Measurements from ENCODE around the gene ANXA1. TPM values are rescaled to one million over a fixed set of nuclear protein-coding genes. Genes with fewer than 3 reads are reported as not detected.
A peak's percentile ranks its signal among the peaks of the same experiment; 100 is the strongest.
"Not testable (repeated sequence)": the region's sequence is repeated elsewhere in the genome, so short reads cannot be mapped to it uniquely, and the experiment has no call there.

The ANXA1 gene
- total RNA-seq, 2 experiments from 2014 or later: 310 to 317 TPM

- not testable (repeated sequence) for H3K27me3 Mint-ChIP-seq; H3K27ac ChIP-seq (ENCODE audit: low read depth in 1 of 2, low read length in 2 of 2); H3K27ac Mint-ChIP-seq; H3K36me3 ChIP-seq (ENCODE audit: insufficient read depth, low read length); H3K27me3 ChIP-seq (ENCODE audit: control insufficient read depth in 1 of 2, insufficient read depth in 2 of 2, low read length in 2 of 2); H3K4me3 Mint-ChIP-seq; H3K4me1 ChIP-seq (ENCODE audit: insufficient read depth, low read length); H3K4me1 Mint-ChIP-seq (ENCODE audit: low read depth); H3K9me3 ChIP-seq (ENCODE audit: control insufficient read depth in 1 of 2, insufficient read depth in 1 of 2, low read length in 2 of 2); H3K36me3 Mint-ChIP-seq (ENCODE audit: low read depth); H3K9me3 Mint-ChIP-seq; H3K4me3 ChIP-seq (ENCODE audit: low read length)
- ChIA-PET CTCF (interaction anchor here (0.7 to 2.6 kb wide), 28 partner anchors 9 to 93 kb away, joined by 3 to 36 read pairs (median 4); no protein-coding TSS in a partner anchor), POLR2A (interaction anchor here (0.6 to 1.1 kb wide), 4 partner anchors 25 to 75 kb away, joined by 3 to 8 read pairs (median 5); no protein-coding TSS in a partner anchor)
- DNase-seq (peak; percentile 46 to 84 (median 56)), ATAC-seq (ENCODE audit: poor library complexity) (peak; percentile 99)
- intact Hi-C loops (cut with DNase I, micrococcal nuclease): loop anchor here (1.0 kb wide), 2 partner anchors 76 to 77 kb away; no protein-coding TSS in a partner anchor
- TF ChIP-seq, protein P1, sequence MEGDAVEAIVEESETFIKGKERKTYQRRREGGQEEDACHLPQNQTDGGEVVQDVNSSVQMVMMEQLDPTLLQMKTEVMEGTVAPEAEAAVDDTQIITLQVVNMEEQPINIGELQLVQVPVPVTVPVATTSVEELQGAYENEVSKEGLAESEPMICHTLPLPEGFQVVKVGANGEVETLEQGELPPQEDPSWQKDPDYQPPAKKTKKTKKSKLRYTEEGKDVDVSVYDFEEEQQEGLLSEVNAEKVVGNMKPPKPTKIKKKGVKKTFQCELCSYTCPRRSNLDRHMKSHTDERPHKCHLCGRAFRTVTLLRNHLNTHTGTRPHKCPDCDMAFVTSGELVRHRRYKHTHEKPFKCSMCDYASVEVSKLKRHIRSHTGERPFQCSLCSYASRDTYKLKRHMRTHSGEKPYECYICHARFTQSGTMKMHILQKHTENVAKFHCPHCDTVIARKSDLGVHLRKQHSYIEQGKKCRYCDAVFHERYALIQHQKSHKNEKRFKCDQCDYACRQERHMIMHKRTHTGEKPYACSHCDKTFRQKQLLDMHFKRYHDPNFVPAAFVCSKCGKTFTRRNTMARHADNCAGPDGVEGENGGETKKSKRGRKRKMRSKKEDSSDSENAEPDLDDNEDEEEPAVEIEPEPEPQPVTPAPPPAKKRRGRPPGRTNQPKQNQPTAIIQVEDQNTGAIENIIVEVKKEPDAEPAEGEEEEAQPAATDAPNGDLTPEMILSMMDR (IDR thresholded peaks at IDR 0.05): peak; percentile 84
These were observed 44.1 kb upstream of the ANXA1 start for GRCh38 chr9:73107489-73108069.

DNA sequence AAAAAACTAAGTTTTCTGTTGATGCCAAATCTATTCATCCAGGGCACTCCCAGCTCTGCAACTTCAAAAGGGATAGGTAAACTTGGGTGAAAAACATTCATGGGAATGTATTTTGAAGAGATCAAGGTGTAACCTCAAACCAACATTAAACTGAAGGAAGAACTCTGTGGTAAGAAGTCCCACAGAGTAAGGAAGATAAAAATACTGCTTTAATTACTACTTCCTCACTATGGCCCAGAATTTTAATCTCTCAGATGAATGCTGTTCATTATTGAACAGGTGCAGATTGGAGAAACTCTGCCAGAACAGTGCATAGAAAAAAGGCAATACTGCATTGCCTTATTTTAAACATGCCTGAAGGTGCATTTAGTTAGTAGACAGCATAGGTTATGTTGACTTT is 37.6 kb upstream of the ANXA1 start:
- POLR2A ChIA-PET: interaction anchor here (0.7 to 1.4 kb wide), 3 partner anchors 18 to 41 kb away, joined by 3 to 5 read pairs (median 5); no protein-coding TSS in a partner anchor
- H3K27ac Mint-ChIP-seq: peak overlapping the region; percentile 48
- no peaks in the 10 kb centered on the region for H3K36me3 Mint-ChIP-seq (ENCODE audit: low read depth)
- no peak overlapping the region for H3K4me3 ChIP-seq (ENCODE audit: low read length)
- peaks cover 58% of the 10 kb centered on the region for H3K4me1 Mint-ChIP-seq (ENCODE audit: low read depth)
- H3K27ac ChIP-seq (ENCODE audit: low read depth in 1 of 2, low read length in 2 of 2): no peak overlapping the region
- TF ChIP-seq, protein P1 (IDR thresholded peaks at IDR 0.05): no peak
- no peak for ATAC-seq (ENCODE audit: poor library complexity)
- peaks cover 8% of the 10 kb centered on the region for H3K4me1 ChIP-seq (ENCODE audit: insufficient read depth, low read length)
- H3K36me3 ChIP-seq (ENCODE audit: insufficient read depth, low read length): no peaks in the 10 kb centered on the region
- no peaks in the 10 kb centered on the region for H3K9me3 Mint-ChIP-seq
- intact Hi-C loops (cut with DNase I, micrococcal nuclease): loop anchor here in 1 of 2 experiments (2.0 kb wide), 1 partner anchor 17 kb away; no protein-coding TSS in a partner anchor
- no peak for DNase-seq
- H3K27me3 Mint-ChIP-seq: no peaks in the 10 kb centered on the region
- no peaks in the 10 kb centered on the region for H3K9me3 ChIP-seq (ENCODE audit: control insufficient read depth in 1 of 2, insufficient read depth in 1 of 2, low read length in 2 of 2)
- CTCF ChIA-PET: no interaction called here
- H3K4me3 Mint-ChIP-seq: peak overlapping the region; percentile 43
- no peaks in the 10 kb centered on the region for H3K27me3 ChIP-seq (ENCODE audit: control insufficient read depth in 1 of 2, insufficient read depth in 2 of 2, low read length in 2 of 2)

DNA sequence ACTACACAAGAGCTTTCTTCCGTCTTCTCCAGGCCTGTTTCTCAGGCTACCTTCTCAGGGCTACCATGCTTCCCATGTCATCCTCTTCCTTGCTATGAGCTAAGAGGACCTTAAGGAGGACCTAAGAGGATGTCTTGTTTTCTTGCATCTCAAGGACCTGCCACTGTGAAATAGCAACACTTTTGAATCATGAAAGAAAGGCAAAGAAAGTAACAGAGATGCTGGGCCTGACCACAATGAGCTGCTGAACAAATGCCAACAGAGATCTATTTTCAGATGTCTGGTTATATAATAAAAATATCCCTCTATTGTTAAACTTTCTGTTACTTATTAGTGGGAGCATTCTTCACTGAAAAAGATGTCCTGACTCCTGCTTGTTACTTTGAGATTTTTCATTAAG is 36.7 kb upstream of the ANXA1 start:
- Histone ChIP-seq H3K9me3 (ENCODE audit: control insufficient read depth in 1 of 2, insufficient read depth in 1 of 2, low read length in 2 of 2) (no peaks in the 10 kb centered on the region), H3K4me3 (ENCODE audit: low read length) (no peak overlapping the region), H3K27me3 (ENCODE audit: control insufficient read depth in 1 of 2, insufficient read depth in 2 of 2, low read length in 2 of 2) (no peaks in the 10 kb centered on the region), H3K27ac (ENCODE audit: low read depth in 1 of 2, low read length in 2 of 2) (no peak overlapping the region), H3K4me1 (ENCODE audit: insufficient read depth, low read length) (peaks cover 8% of the 10 kb centered on the region), H3K36me3 (ENCODE audit: insufficient read depth, low read length) (no peaks in the 10 kb centered on the region)
- Mint-ChIP-seq H3K4me3 (peak overlapping the region; percentile 22), H3K27ac (peak overlapping the region; percentile 48), H3K4me1 (ENCODE audit: low read depth) (peaks cover 58% of the 10 kb centered on the region), H3K27me3 (no peaks in the 10 kb centered on the region), H3K9me3 (no peaks in the 10 kb centered on the region), H3K36me3 (ENCODE audit: low read depth) (no peaks in the 10 kb centered on the region)
- TF ChIP-seq, protein P1 (IDR thresholded peaks at IDR 0.05): no peak
- ChIA-PET CTCF (interaction anchor here (0.7 kb wide), 1 partner anchor 40 kb away, joined by 3 read pairs; no protein-coding TSS in a partner anchor), POLR2A (interaction anchor here (0.7 to 1.4 kb wide), 3 partner anchors 18 to 40 kb away, joined by 3 to 5 read pairs (median 5); no protein-coding TSS in a partner anchor)
- intact Hi-C loops (cut with DNase I, micrococcal nuclease): loop anchor here in 1 of 2 experiments (2.0 kb wide), 1 partner anchor 16 kb away; no protein-coding TSS in a partner anchor
- DNase-seq (no peak), ATAC-seq (ENCODE audit: poor library complexity) (peak; percentile 55)
